H1 (cell line): Measurements from ENCODE around the gene SLK. TPM values are rescaled to one million over a fixed set of nuclear protein-coding genes. Genes with fewer than 3 reads are reported as not detected.
A peak's percentile ranks its signal among the peaks of the same experiment; 100 is the strongest.

Source experiments
- CTCF ChIA-PET: fragments of 300-600 bp; sonication (Branson Sonifier 250); formaldehyde crosslinking; loops from one replicate; lab custom pipeline; 2021; ENCODE audit not compliant: partially characterized antibody; lab: Charles Lee
- POLR2A ChIA-PET: fragments of 300-600 bp; sonication (Branson Sonifier 250); formaldehyde crosslinking; loops from one replicate; lab custom pipeline; 2021; ENCODE audit warnings: inconsistent platforms; ENCODE audit not compliant: partially characterized antibody; lab: Charles Lee
- DNase-seq, 2 experiments: peaks; one replicate each; pipeline versions ENCODE4 v3.0.0 to v3.0.0-alpha.2; 2010 to 2022; ENCODE audit warnings: low spot score in 2 of 2, low read depth in 1 of 2, mixed read lengths in 1 of 2
- FAIRE-seq: peaks from 2 replicates; lab custom pipeline; 2011; peaks lifted over from hg19 to GRCh38; lab: Jason Lieb, UNC
- H2AFZ ChIP-seq: 2 replicates; pipeline ENCODE4 v1.8.1; 2012; ENCODE audit warnings: low read length, inconsistent platforms
- H2AK5ac ChIP-seq: 2 replicates; pipeline ENCODE4 v1.6.1; 2013; ENCODE audit warnings: low read depth, low read length
- H2BK120ac ChIP-seq: replicated peaks from 2 replicates; pipeline ENCODE3; 2013; ENCODE audit warnings: low read depth, low read length, inconsistent platforms
- H2BK12ac ChIP-seq: 2 replicates; pipeline ENCODE4 v1.6.1; 2013; ENCODE audit warnings: low read depth, low read length
- H2BK15ac ChIP-seq: 2 replicates; pipeline ENCODE4 v1.6.1; 2013; ENCODE audit warnings: low read length
- H2BK20ac ChIP-seq: 2 replicates; pipeline ENCODE4 v1.6.1; 2013; ENCODE audit warnings: low read length
- H2BK5ac ChIP-seq: 2 replicates; pipeline ENCODE4 v1.6.1; 2013; ENCODE audit warnings: low read depth, low read length
- H3K14ac ChIP-seq: 2 replicates; pipeline ENCODE4 v1.6.1; 2013; ENCODE audit warnings: inconsistent platforms; ENCODE audit not compliant: insufficient read length
- H3K18ac ChIP-seq: 2 replicates; pipeline ENCODE4 v1.6.1; 2013; ENCODE audit warnings: low read length; ENCODE audit errors: extremely low read depth
- H3K23ac ChIP-seq: 2 replicates; pipeline ENCODE4 v1.6.1; 2013; ENCODE audit warnings: inconsistent platforms; ENCODE audit not compliant: insufficient read length
- H3K23me2 ChIP-seq: 2 replicates; pipeline ENCODE4 v1.6.1; 2013; ENCODE audit warnings: low read depth, low read length
- H3K27ac ChIP-seq: 2 replicates; pipeline ENCODE4 v1.6.1; 2011; ENCODE audit warnings: low read depth, low read length, inconsistent platforms
- H3K27me3 ChIP-seq, 4 experiments: replicated peaks in 1 of 4; 1 replicate in 1 of 4; 2 replicates in 3 of 4; pipeline versions ENCODE4 v1.6.1 to v1.8.1; 2011 to 2013; ENCODE audit warnings: low read length in 3 of 4, mild to moderate bottlenecking in 3 of 4, inconsistent platforms in 2 of 4, mixed read lengths in 2 of 4, moderate library complexity in 1 of 4; ENCODE audit not compliant: control insufficient read depth in 3 of 4, insufficient read depth in 3 of 4; ENCODE audit errors: extremely low read depth in 1 of 4
- H3K36me3 ChIP-seq, 4 experiments: 2 replicates each; pipeline versions ENCODE4 v1.6.1 to v1.8.1; 2011 to 2013; ENCODE audit warnings: mild to moderate bottlenecking in 4 of 4, low read length in 3 of 4, moderate library complexity in 2 of 4, control low read depth in 1 of 4, inconsistent platforms in 1 of 4; ENCODE audit not compliant: insufficient read depth in 4 of 4, control insufficient read depth in 2 of 4
- H3K4ac ChIP-seq: replicated peaks from 2 replicates; pipeline ENCODE3; 2013; ENCODE audit warnings: low read length, low read depth, mixed read lengths, inconsistent platforms; ENCODE audit not compliant: insufficient read length
- H3K4me1 ChIP-seq, 4 experiments: replicated peaks in 1 of 4; 1 replicate in 1 of 4; 2 replicates in 3 of 4; pipeline versions ENCODE4 v1.6.1 to v1.8.1; 2011 to 2013; ENCODE audit warnings: low read length in 3 of 4, inconsistent platforms in 2 of 4, mixed read lengths in 1 of 4; ENCODE audit not compliant: insufficient read depth in 4 of 4, control insufficient read depth in 3 of 4
- H3K4me2 ChIP-seq, 2 experiments: 2 replicates each; pipeline versions ENCODE4 v1.6.1 to v1.8.1; 2011 to 2013; ENCODE audit warnings: low read depth in 2 of 2, low read length in 2 of 2, control low read depth in 1 of 2, inconsistent platforms in 1 of 2, mild to moderate bottlenecking in 1 of 2; ENCODE audit not compliant: insufficient read depth in 1 of 2
- H3K4me3 ChIP-seq, 4 experiments: fragments of 200-600, 300-600 bp in 1 of 4; sonication (generic), shearing (Covaris generic), sonication (Bioruptor Twin) in 1 of 4; 2 replicates each; pipeline versions ENCODE4 v1.5.1 to v1.8.1; 2011 to 2016; ENCODE audit warnings: low read length in 4 of 4, low read depth in 3 of 4, control low read depth in 2 of 4, inconsistent platforms in 2 of 4, mild to moderate bottlenecking in 2 of 4, mixed read lengths in 1 of 4, moderate library complexity in 1 of 4; ENCODE audit not compliant: insufficient read depth in 2 of 4; ENCODE audit errors: extremely low read depth in 1 of 4
- H3K56ac ChIP-seq: replicated peaks from 2 replicates; pipeline ENCODE3; 2013; ENCODE audit warnings: low read depth, mild to moderate bottlenecking, mixed read lengths, low read length, inconsistent platforms; ENCODE audit not compliant: insufficient read length
- H3K79me1 ChIP-seq: 2 replicates; pipeline ENCODE4 v1.6.1; 2013; ENCODE audit warnings: low read depth, low read length, control low read depth
- H3K79me2 ChIP-seq, 2 experiments: 2 replicates each; pipeline versions ENCODE4 v1.6.1 to v1.8.1; 2012 to 2013; ENCODE audit warnings: low read length in 2 of 2, mild to moderate bottlenecking in 2 of 2, inconsistent platforms in 1 of 2; ENCODE audit not compliant: insufficient read depth in 2 of 2, control insufficient read depth in 1 of 2
- H3K9ac ChIP-seq, 4 experiments: replicated peaks in 1 of 4; 1 replicate in 1 of 4; 2 replicates in 3 of 4; pipeline versions ENCODE4 v1.6.1 to v1.8.1; 2011 to 2013; ENCODE audit warnings: low read depth in 3 of 4, low read length in 3 of 4, control low read depth in 2 of 4, mild to moderate bottlenecking in 2 of 4, moderate library complexity in 2 of 4, inconsistent platforms in 1 of 4; ENCODE audit errors: extremely low read depth in 1 of 4
- H3K9me3 ChIP-seq, 2 experiments: 2 replicates each; pipeline versions ENCODE4 v1.6.1 to v1.8.1; 2012 to 2013; ENCODE audit warnings: mild to moderate bottlenecking in 2 of 2, moderate library complexity in 2 of 2, control low read depth in 1 of 2, inconsistent platforms in 1 of 2, low read depth in 1 of 2, low read length in 1 of 2, mixed read lengths in 1 of 2; ENCODE audit not compliant: insufficient read depth in 2 of 2
- H4K20me1 ChIP-seq, 2 experiments: replicated peaks in 1 of 2; 2 replicates each; pipeline versions ENCODE3 to v1.8.1; 2011 to 2013; ENCODE audit warnings: inconsistent platforms in 2 of 2, low read length in 2 of 2, mild to moderate bottlenecking in 1 of 2; ENCODE audit not compliant: insufficient read depth in 2 of 2, control insufficient read depth in 1 of 2
- H4K5ac ChIP-seq: 2 replicates; pipeline ENCODE4 v1.6.1; 2013; ENCODE audit warnings: low read length, low read depth, mixed read lengths, inconsistent platforms; ENCODE audit not compliant: insufficient read length
- H4K8ac ChIP-seq: 2 replicates; pipeline ENCODE4 v1.8.0; 2013; ENCODE audit warnings: mild to moderate bottlenecking, moderate library complexity, low read length, inconsistent platforms; ENCODE audit not compliant: insufficient read depth; ENCODE audit errors: extremely low read depth
- H4K91ac ChIP-seq: replicated peaks from 2 replicates; pipeline ENCODE3; 2013; ENCODE audit warnings: low read length, mixed read lengths, inconsistent platforms; ENCODE audit not compliant: insufficient read length
- BACH1 ChIP-seq: IDR thresholded peaks from 2 replicates; pipeline ENCODE4 v1.6.1; 2012; ENCODE audit warnings: low read length, improper control_type of control experiment
- FOSL1 ChIP-seq: IDR thresholded peaks from 2 replicates; pipeline ENCODE4 v1.6.1; 2011; ENCODE audit warnings: mild to moderate bottlenecking, low read depth, low read length, moderate library complexity; ENCODE audit not compliant: insufficient read depth
- MAFK ChIP-seq: IDR thresholded peaks from 2 replicates; pipeline ENCODE4 v1.6.1; 2012; ENCODE audit warnings: low read depth, mild to moderate bottlenecking, improper control_type of control experiment, low read length
- PHF8 ChIP-seq: fragments of 200-600 bp; sonication (generic); conservative IDR thresholded peaks from 2 replicates; pipeline ENCODE4 v1.7.1; 2012; ENCODE audit warnings: low read depth, mild to moderate bottlenecking, inconsistent platforms, low read length, moderate library complexity
- RFX5 ChIP-seq: IDR thresholded peaks from 2 replicates; pipeline ENCODE4 v1.6.1; 2011; ENCODE audit warnings: low read depth, low read length, improper control_type of control experiment, borderline replicate concordance
- SRF ChIP-seq: IDR thresholded peaks from 2 replicates; pipeline ENCODE4 v1.6.1; 2011; ENCODE audit warnings: mild to moderate bottlenecking, low read depth, low read length, moderate library complexity
- TBP ChIP-seq: IDR thresholded peaks from 2 replicates; pipeline ENCODE4 v1.6.1; 2011; ENCODE audit warnings: low read depth, low read length, improper control_type of control experiment
- TCF12 ChIP-seq: IDR thresholded peaks from 2 replicates; pipeline ENCODE4 v1.6.1; 2011; ENCODE audit warnings: low read depth, mild to moderate bottlenecking, low read length
- WGBS, 2 experiments: shearing (Covaris generic) in 1 of 2; methylation state at CpG; one replicate each; pipeline versions ENCODE4 v1.1.6 to v1.1.7; 2013 to 2015; ENCODE audit warnings: low lambda C conversion rate in 2 of 2, mixed read lengths in 2 of 2, inconsistent platforms in 1 of 2, low coverage in 1 of 2, missing lambda C conversion rate in 1 of 2; ENCODE audit not compliant: insufficient replicate concordance in 2 of 2, insufficient coverage in 1 of 2, insufficient read length in 1 of 2; ENCODE audit errors: extremely low coverage in 1 of 2, missing lambda C conversion rate in 1 of 2; 5-methylcytosine and 5-hydroxymethylcytosine counted together
- polyA plus RNA-seq, 7 experiments: library from polyadenylated mRNA; depleted of rRNA in 3 of 7; stranded (reverse) in 5 of 7; unstranded in 2 of 7; fragments of >200 nt in 5 of 7; fragments of 200-250 nt in 2 of 7; gene quantifications; 1 replicate in 5 of 7; 2 replicates in 1 of 7; 4 replicates in 1 of 7; pipeline versions ENCODE4 v1.2.1 to v1.2.3, GENCODE V29; 2011 to 2013; ENCODE audit warnings: missing spikeins in 2 of 7, mixed read lengths in 2 of 7
- total RNA-seq: library from RNA; stranded (reverse); fragmentation: NEBNext Ultra II Directional; extraction: Animal tissue kit (Norgen Biotek cat#: 25700); gene quantifications from 2 replicates; pipeline ENCODE4 v1.2.1, GENCODE V29; 2021
- TF ChIP-seq, protein P1 (sequence below): IDR thresholded peaks from 2 replicates; pipeline ENCODE4 v1.6.1; 2012; ENCODE audit warnings: inconsistent platforms

Gene SLK
- total and polyA plus RNA-seq, 2 of the 8 experiments (the other 6 are each of a cell fraction or from before 2014, with no cell fraction given) = 2.7 to 18.3 TPM

DNA sequence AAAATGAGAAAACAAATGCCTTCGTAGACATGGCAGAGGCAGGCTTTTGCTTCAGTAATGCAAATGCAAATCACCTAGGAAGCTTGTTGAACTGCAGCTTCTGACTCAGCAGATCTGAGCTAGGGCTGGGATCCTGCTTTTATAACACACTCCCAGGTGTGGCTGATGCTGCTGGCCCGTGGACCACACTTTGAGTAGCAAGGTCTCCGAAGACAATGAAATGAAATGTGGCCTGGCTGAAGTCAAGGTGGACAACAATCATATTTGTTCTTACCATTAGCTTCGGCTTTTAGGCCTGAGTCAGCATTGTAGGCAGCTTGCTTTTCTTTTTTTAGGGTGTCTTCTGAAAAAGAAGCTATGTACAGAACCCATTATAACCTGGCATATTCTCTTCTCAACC lies 92.4 kb downstream of the SLK start:
- FAIRE-seq = peak; percentile 36
- H3K4ac ChIP-seq = no peak overlapping the region
- no peaks in the 10 kb centered on the region for H4K20me1 ChIP-seq
- no peak overlapping the region for H4K8ac ChIP-seq
- WGBS, 2 experiments = 44% methylated on average over 4 of the region's 4 CpGs; no CpG with 5 or more reads in 1 of the 2 experiments
- H2AK5ac ChIP-seq = no peak overlapping the region
- TF ChIP-seq FOSL1 (no peak), MAFK (peak; percentile 98), TCF12 (no peak), TBP (0 out of 2 replicates have a peak, but pooled peaks have one; percentile 25), SRF (no peak), BACH1 (peak; percentile 99), RFX5 (no peak), PHF8 (no peak)
- TF ChIP-seq, protein P1, sequence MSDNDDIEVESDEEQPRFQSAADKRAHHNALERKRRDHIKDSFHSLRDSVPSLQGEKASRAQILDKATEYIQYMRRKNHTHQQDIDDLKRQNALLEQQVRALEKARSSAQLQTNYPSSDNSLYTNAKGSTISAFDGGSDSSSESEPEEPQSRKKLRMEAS = peak; percentile 48; the same call in 1 of the 2 replicates
- H2AFZ ChIP-seq = peak overlapping the region; percentile 54; the same call in 1 of the 2 replicates
- ChIA-PET POLR2A (interaction anchor here (0.8 to 7.1 kb wide), 5 partner anchors 10 to 67 kb away, joined by 3 to 43 read pairs (median 3); partner anchors contain the start of gene SFR1), CTCF (interaction anchor here (0.8 to 2.7 kb wide), 12 partner anchors 8 to 214 kb away, joined by 3 to 15 read pairs (median 5); partner anchors contain the start of gene SFR1)
- H3K4me1 ChIP-seq = peaks cover 4 to 17% (median 11%) of the 10 kb centered on the region in 4 experiments; a peak in 5 of 7 replicates
- no peak overlapping the region for H2BK20ac ChIP-seq
- H3K14ac ChIP-seq = no peak overlapping the region
- no peaks in the 10 kb centered on the region for H3K79me2 ChIP-seq
- peaks cover 0 to 1% (median 0%) of the 10 kb centered on the region in 4 experiments; a peak in 1 of 7 replicates for H3K27me3 ChIP-seq
- peak in 1 of 2 experiments; percentile 51 for DNase-seq
- peak overlapping the region in 1 of 2 experiments; percentile 24; a peak in 2 of 4 replicates for H3K4me2 ChIP-seq
- H3K27ac ChIP-seq = no peak overlapping the region
- H3K18ac ChIP-seq = peak overlapping the region; percentile 2; the same call in 1 of the 2 replicates
- no peak overlapping the region for H3K56ac ChIP-seq
- no peak overlapping the region for H4K5ac ChIP-seq
- H2BK15ac ChIP-seq = no peak overlapping the region
- peak overlapping the region; percentile 5 for H2BK120ac ChIP-seq
- H3K79me1 ChIP-seq = no peaks in the 10 kb centered on the region
- no peak overlapping the region for H3K23ac ChIP-seq
- no peak overlapping the region for H3K9ac ChIP-seq
- no peaks in the 10 kb centered on the region for H3K23me2 ChIP-seq
- H4K91ac ChIP-seq = peak overlapping the region; percentile 26
- H3K4me3 ChIP-seq = no peak overlapping the region
- peak overlapping the region; percentile 45; the same call in 1 of the 2 replicates for H2BK5ac ChIP-seq
- no peaks in the 10 kb centered on the region for H3K9me3 ChIP-seq
- no peaks in the 10 kb centered on the region for H3K36me3 ChIP-seq
- H2BK12ac ChIP-seq = peak overlapping the region; percentile 42; the same call in 1 of the 2 replicates
